PC-3 (cell line): ENCODE measurements around the gene S100A3. TPM values are rescaled to one million over a fixed set of nuclear protein-coding genes. Genes with fewer than 3 reads are reported as not detected.

ENCODE experiments used
- ATAC-seq: fragments of 200-7000 bp; cut with Tn5 transposase; 2 replicates; pipeline ENCODE4 v1.9.1; 2020; ENCODE audit warnings: mild to moderate bottlenecking, moderate library complexity
- BruUV-seq: library from RNA; stranded (reverse); fragments of 400-500 nt; replicated peaks from 2 replicates; lab custom pipeline; 2021; lab: Mats Ljungman, UMichigan
- CTCF ChIA-PET: fragments of 300-600 bp; sonication (Branson Sonifier 250); formaldehyde crosslinking; loops from one replicate; lab custom pipeline; 2022; ENCODE audit warnings: antibody characterized with exemption; lab: Charles Lee
- POLR2A ChIA-PET: fragments of 300-600 bp; sonication (Branson Sonifier 250); formaldehyde crosslinking; loops from one replicate; lab custom pipeline; 2022; ENCODE audit warnings: antibody characterized with exemption; ENCODE audit not compliant: unreplicated experiment; lab: Charles Lee
- DNase-seq: peaks from one replicate; pipeline ENCODE4 v3.0.0-alpha.2; 2015
- H2AFZ ChIP-seq: fragments of 300-600 bp; sonication (generic); 2 replicates; pipeline ENCODE4 v1.6.0; 2016; ENCODE audit warnings: antibody characterized with exemption, low read length
- H3F3A ChIP-seq: fragments of 300-600 bp; sonication (generic); one replicate; pipeline ENCODE4 v1.6.0; 2017; ENCODE audit warnings: antibody characterized with exemption, low read length, control low read depth, mild to moderate bottlenecking; ENCODE audit not compliant: unreplicated experiment
- H3K27ac ChIP-seq: fragments of 300-600 bp; sonication (generic); 2 replicates; pipeline ENCODE4 v1.5.1; 2016; ENCODE audit warnings: mild to moderate bottlenecking, low read length
- H3K27me3 ChIP-seq: fragments of 300-600 bp; sonication (generic); 2 replicates; pipeline ENCODE4 v1.6.1; 2016; ENCODE audit warnings: low read length, mixed read lengths
- H3K36me3 ChIP-seq: fragments of 300-600 bp; sonication (generic); 2 replicates; pipeline ENCODE4 v1.6.1; 2016; ENCODE audit warnings: low read depth, mixed run types, low read length, mixed read lengths
- H3K4me1 ChIP-seq: fragments of 300-600 bp; sonication (generic); 2 replicates; pipeline ENCODE4 v1.5.1; 2016; ENCODE audit warnings: low read length; ENCODE audit not compliant: insufficient read depth
- H3K4me2 ChIP-seq: fragments of 300-600 bp; sonication (generic); 2 replicates; pipeline ENCODE4 v1.6.0; 2016; ENCODE audit warnings: low read length
- H3K4me3 ChIP-seq: fragments of 300-600 bp; sonication (generic); 2 replicates; pipeline ENCODE4 v1.5.1; 2016; ENCODE audit warnings: mild to moderate bottlenecking, low read length, mixed read lengths
- H3K79me2 ChIP-seq: fragments of 300-600 bp; sonication (generic); 2 replicates; pipeline ENCODE4 v1.6.1; 2017; ENCODE audit warnings: low read length, mixed read lengths
- H3K9ac ChIP-seq: fragments of 300-600 bp; sonication (generic); 2 replicates; pipeline ENCODE4 v1.6.0; 2016; ENCODE audit warnings: mild to moderate bottlenecking, low read length
- H3K9me2 ChIP-seq: fragments of 300-600 bp; sonication (generic); replicated peaks from 2 replicates; pipeline ENCODE4 v1.6.1; 2016; ENCODE audit warnings: mixed run types, low read length, mixed read lengths
- H3K9me3 ChIP-seq: fragments of 300-600 bp; sonication (generic); 2 replicates; pipeline ENCODE4 v1.6.1; 2016; ENCODE audit warnings: low read length, mixed read lengths
- H4K20me1 ChIP-seq: fragments of 300-600 bp; sonication (generic); 2 replicates; pipeline ENCODE4 v1.6.1; 2016; ENCODE audit warnings: low read length, mixed read lengths
- CTCF ChIP-seq: fragments of 300-600 bp; sonication (generic); conservative IDR thresholded peaks from 2 replicates; pipeline ENCODE4 v1.5.1; 2017; ENCODE audit warnings: antibody characterized with exemption, low read depth, mild to moderate bottlenecking, low read length
- EZH2 ChIP-seq: fragments of 300-600 bp; sonication (generic); IDR thresholded peaks from one replicate; pipeline ENCODE4 v1.6.1; 2017; ENCODE audit warnings: antibody characterized with exemption, mild to moderate bottlenecking, low read length; ENCODE audit not compliant: unreplicated experiment
- EZH2phosphoT487 ChIP-seq: fragments of 300-600 bp; sonication (generic); IDR thresholded peaks from 2 replicates; pipeline ENCODE4 v1.6.1; 2018; ENCODE audit warnings: mild to moderate bottlenecking, antibody characterized with exemption, low read length, borderline replicate concordance
- intact Hi-C: fragments of 100-400 bp; cut with micrococcal nuclease; formaldehyde crosslinking; loops from 2 replicates; pipeline ENCODE4 v1.9.0; 2023
- total RNA-seq: library from RNA; depleted of rRNA; stranded (reverse); fragments of >200 nt; gene quantifications from 2 replicates; pipeline ENCODE4 v1.2.3, GENCODE V29; 2014

Gene S100A3
- total RNA-seq, 1 experiment from 2014 or later: 4.6 TPM

GRCh38 chr1:153534226-153534924, 14.7 kb downstream of the S100A3 start:
- TF ChIP-seq EZH2phosphoT487 (no peak), EZH2 (no peak), CTCF (no peak)
- no peak overlapping the region for H2AFZ ChIP-seq
- CTCF ChIA-PET: interaction anchor here (0.6 to 2.5 kb wide), 5 partner anchors 10 to 32 kb away, joined by 3 to 25 read pairs (median 6); partner anchors contain the start of gene S100A2
- H3K9me3 ChIP-seq: no peaks in the 10 kb centered on the region
- H3K79me2 ChIP-seq: peaks cover 23% of the 10 kb centered on the region
- peak overlapping the region; percentile 84 for H3K4me2 ChIP-seq
- H3K27ac ChIP-seq: peak overlapping the region; percentile 94
- H3K36me3 ChIP-seq: peaks cover 12% of the 10 kb centered on the region
- H3K4me3 ChIP-seq: peak overlapping the region; percentile 73
- 0 out of 2 replicates have a peak, but pooled peaks cover 3% of the 10 kb centered on the region for H4K20me1 ChIP-seq
- POLR2A ChIA-PET: interaction anchor here (1.0 to 4.6 kb wide), 6 partner anchors 30 to 100 kb away, joined by 3 to 47 read pairs (median 7); partner anchors contain the start of genes CHTOP and S100A16
- H3F3A ChIP-seq: peaks cover 10% of the 10 kb centered on the region
- peaks cover 57% of the 10 kb centered on the region for H3K4me1 ChIP-seq
- intact Hi-C loops: no loop called here
- H3K9me2 ChIP-seq: no peaks in the 10 kb centered on the region
- H3K9ac ChIP-seq: peak overlapping the region; percentile 95
- no peaks in the 10 kb centered on the region for H3K27me3 ChIP-seq
- DNase-seq (peak; percentile 81), ATAC-seq (peak; percentile 2)
- BruUV-seq: TSS peak; percentile 71

- peak; percentile 43 for ATAC-seq
- CTCF ChIA-PET: interaction anchor here (0.7 to 2.6 kb wide), 14 partner anchors 11 to 178 kb away, joined by 3 to 25 read pairs (median 4); partner anchors contain the start of genes S100A14, S100A2 and S100A4
- Histone ChIP-seq H3K27me3 (no peaks in the 10 kb centered on the region), H3K4me1 (peaks cover 54% of the 10 kb centered on the region), H3K9ac (peak overlapping the region; percentile 95), H3F3A (peaks cover 10% of the 10 kb centered on the region), H3K27ac (peak overlapping the region; percentile 94), H3K4me3 (peak overlapping the region; percentile 73), H3K4me2 (peak overlapping the region; percentile 84), H3K9me2 (no peaks in the 10 kb centered on the region), H4K20me1 (0 out of 2 replicates have a peak, but pooled peaks cover 3% of the 10 kb centered on the region), H3K79me2 (peaks cover 23% of the 10 kb centered on the region), H3K36me3 (peaks cover 12% of the 10 kb centered on the region), H3K9me3 (no peaks in the 10 kb centered on the region), H2AFZ (no peak overlapping the region)
- TF ChIP-seq CTCF (no peak), EZH2phosphoT487 (peak; percentile 45; the same call in 1 of the 2 replicates)
- BruUV-seq: no TSS peak
- POLR2A ChIA-PET: interaction anchor here (0.7 to 4.6 kb wide), 6 partner anchors 11 to 100 kb away, joined by 3 to 47 read pairs (median 8); partner anchors contain the start of genes CHTOP, S100A13, S100A16 and S100A2
- intact Hi-C loops: loop anchor here (1.0 to 2.0 kb wide), 4 partner anchors 12 to 75 kb away; partner anchors contain the start of gene S100A4
- DNase-seq: peak; percentile 97
These were observed 15.3 kb downstream of the S100A3 start for GRCh38 chr1:153533689-153534201.
